Upper lobe of left lung (tissue), 4 donors: ENCODE data around the gene DLL1.

Experiments
- EP300 ChIP-seq, 4 donors: sonication (generic); formaldehyde crosslinking; IDR thresholded peaks; one replicate each; pipeline ENCODE4 v1.5.1; 2017; ENCODE audit warnings: antibody characterized with exemption in 4 of 4, control low read depth in 2 of 4
- POLR2A ChIP-seq, 4 donors: fragments of 450-650 bp; IDR thresholded peaks; one replicate each; pipeline ENCODE4 v1.5.1; 2016 to 2017; ENCODE audit warnings: antibody characterized with exemption in 4 of 4, mild to moderate bottlenecking in 2 of 4
- TF ChIP-seq, protein P1 (sequence below), 6 experiments: fragments of 450-650 bp in 4 of 6; fragments of 200-600 bp in 2 of 6; sonication (generic) in 2 of 6; IDR thresholded peaks; one replicate each; pipeline ENCODE4 v1.5.1; 2016 to 2019; ENCODE audit warnings: antibody characterized with exemption in 6 of 6

DNA sequence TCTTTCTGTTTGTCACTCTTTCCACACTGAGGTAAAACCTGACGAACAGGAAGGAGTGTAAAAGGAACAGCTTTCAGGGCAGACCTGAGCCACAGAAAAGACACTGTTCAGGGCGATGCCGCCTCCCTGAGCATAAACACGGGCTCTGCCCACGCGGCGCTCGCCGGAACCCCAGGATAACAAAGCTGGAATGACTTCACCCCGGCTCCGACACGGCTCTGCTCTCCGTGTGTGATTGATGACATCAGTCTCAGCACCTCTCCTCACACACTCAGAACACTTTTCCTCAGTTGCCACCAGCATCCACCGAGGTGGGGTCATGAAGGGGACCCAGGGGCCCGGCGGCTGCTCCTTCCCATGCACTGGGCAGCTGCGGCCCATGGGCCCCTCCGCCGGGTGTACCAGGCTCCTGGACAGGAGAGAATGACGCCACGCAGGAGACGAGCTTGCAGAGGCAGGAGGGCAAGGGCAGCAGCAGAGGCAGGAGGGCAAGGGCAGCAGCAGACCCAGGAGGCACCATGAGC, 43.6 kb downstream of the DLL1 start:
- TF ChIP-seq, protein P1, sequence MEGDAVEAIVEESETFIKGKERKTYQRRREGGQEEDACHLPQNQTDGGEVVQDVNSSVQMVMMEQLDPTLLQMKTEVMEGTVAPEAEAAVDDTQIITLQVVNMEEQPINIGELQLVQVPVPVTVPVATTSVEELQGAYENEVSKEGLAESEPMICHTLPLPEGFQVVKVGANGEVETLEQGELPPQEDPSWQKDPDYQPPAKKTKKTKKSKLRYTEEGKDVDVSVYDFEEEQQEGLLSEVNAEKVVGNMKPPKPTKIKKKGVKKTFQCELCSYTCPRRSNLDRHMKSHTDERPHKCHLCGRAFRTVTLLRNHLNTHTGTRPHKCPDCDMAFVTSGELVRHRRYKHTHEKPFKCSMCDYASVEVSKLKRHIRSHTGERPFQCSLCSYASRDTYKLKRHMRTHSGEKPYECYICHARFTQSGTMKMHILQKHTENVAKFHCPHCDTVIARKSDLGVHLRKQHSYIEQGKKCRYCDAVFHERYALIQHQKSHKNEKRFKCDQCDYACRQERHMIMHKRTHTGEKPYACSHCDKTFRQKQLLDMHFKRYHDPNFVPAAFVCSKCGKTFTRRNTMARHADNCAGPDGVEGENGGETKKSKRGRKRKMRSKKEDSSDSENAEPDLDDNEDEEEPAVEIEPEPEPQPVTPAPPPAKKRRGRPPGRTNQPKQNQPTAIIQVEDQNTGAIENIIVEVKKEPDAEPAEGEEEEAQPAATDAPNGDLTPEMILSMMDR (IDR thresholded peaks at IDR 0.05): no peak
- TF ChIP-seq EP300 (IDR thresholded peaks at IDR 0.05): no peak
- TF ChIP-seq POLR2A (IDR thresholded peaks at IDR 0.05): no peak
